H9 (cell line): ENCODE measurements around the gene NTN3. TPM values are rescaled to one million over a fixed set of nuclear protein-coding genes. Genes with fewer than 3 reads are reported as not detected.
"Not testable (repeated sequence)": the region's sequence is repeated elsewhere in the genome, so short reads cannot be mapped to it uniquely, and the experiment has no call there.

Experiments used
- DNase-seq: peaks from one replicate; pipeline ENCODE4 v3.0.0-alpha.2; 2017
- H2AFZ ChIP-seq: one replicate; pipeline ENCODE4 v1.6.1; 2013; ENCODE audit warnings: mild to moderate bottlenecking, low read length, control low read depth, moderate library complexity
- H2AK5ac ChIP-seq: 2 replicates; pipeline ENCODE4 v1.6.1; 2013; ENCODE audit warnings: low read length, control low read depth, mixed read lengths; ENCODE audit not compliant: insufficient read length
- H2BK120ac ChIP-seq: one replicate; pipeline ENCODE4 v1.6.1; 2013; ENCODE audit warnings: low read depth, mild to moderate bottlenecking, low read length, control low read depth, inconsistent platforms; ENCODE audit not compliant: poor library complexity, severe bottlenecking
- H2BK12ac ChIP-seq: 2 replicates; pipeline ENCODE4 v1.6.1; 2013; ENCODE audit warnings: low read length, control low read depth, mixed read lengths, low read depth; ENCODE audit not compliant: insufficient read length
- H2BK15ac ChIP-seq: 2 replicates; pipeline ENCODE4 v1.6.1; 2013; ENCODE audit warnings: low read depth, low read length, control low read depth
- H2BK20ac ChIP-seq: one replicate; pipeline ENCODE4 v1.6.1; 2013; ENCODE audit warnings: low read depth, mild to moderate bottlenecking, low read length, control low read depth, inconsistent platforms; ENCODE audit not compliant: poor library complexity, severe bottlenecking
- H2BK5ac ChIP-seq: 2 replicates; pipeline ENCODE4 v1.6.1; 2013; ENCODE audit warnings: low read length, control low read depth, mixed read lengths; ENCODE audit not compliant: insufficient read length
- H3K14ac ChIP-seq: 2 replicates; pipeline ENCODE4 v1.6.1; 2013; ENCODE audit warnings: low read length, control low read depth; ENCODE audit not compliant: insufficient read depth
- H3K18ac ChIP-seq: 2 replicates; pipeline ENCODE4 v1.6.1; 2013; ENCODE audit warnings: low read depth, mild to moderate bottlenecking, mixed read lengths, low read length, control low read depth; ENCODE audit not compliant: insufficient read length
- H3K23ac ChIP-seq: 2 replicates; pipeline ENCODE4 v1.6.1; 2013; ENCODE audit warnings: low read length, control low read depth, mixed read lengths, low read depth; ENCODE audit not compliant: insufficient read length
- H3K23me2 ChIP-seq: 2 replicates; pipeline ENCODE4 v1.6.1; 2013; ENCODE audit warnings: low read depth, mild to moderate bottlenecking, mixed read lengths, low read length, control low read depth; ENCODE audit not compliant: insufficient read length, poor library complexity, severe bottlenecking
- H3K27ac ChIP-seq: 2 replicates; pipeline ENCODE4 v1.5.1; 2013; ENCODE audit warnings: low read length, control low read depth, mixed read lengths, low read depth; ENCODE audit not compliant: insufficient read length
- H3K27me3 ChIP-seq: 2 replicates; pipeline ENCODE4 v1.6.1; 2013; ENCODE audit warnings: low read length, control low read depth, inconsistent platforms; ENCODE audit not compliant: insufficient read depth
- H3K4ac ChIP-seq: 2 replicates; pipeline ENCODE4 v1.6.1; 2013; ENCODE audit warnings: low read depth, mild to moderate bottlenecking, control low read depth, inconsistent platforms, low read length, moderate library complexity
- H3K4me1 ChIP-seq: 2 replicates; pipeline ENCODE4 v1.6.1; 2013; ENCODE audit warnings: low read length, control low read depth, inconsistent platforms; ENCODE audit not compliant: insufficient read depth
- H3K4me2 ChIP-seq: 2 replicates; pipeline ENCODE4 v1.6.1; 2013; ENCODE audit warnings: low read length, control low read depth, mixed read lengths; ENCODE audit not compliant: insufficient read length, insufficient read depth
- H3K56ac ChIP-seq: 2 replicates; pipeline ENCODE4 v1.6.1; 2013; ENCODE audit warnings: low read depth, mild to moderate bottlenecking, mixed read lengths, low read length, control low read depth; ENCODE audit not compliant: insufficient read length
- H3K79me1 ChIP-seq: 2 replicates; pipeline ENCODE4 v1.6.1; 2013; ENCODE audit warnings: low read depth, mild to moderate bottlenecking, moderate library complexity, low read length, control low read depth, inconsistent platforms; ENCODE audit not compliant: insufficient read depth, poor library complexity, severe bottlenecking
- H3K79me2 ChIP-seq: 2 replicates; pipeline ENCODE4 v1.6.1; 2013; ENCODE audit warnings: low read length, control low read depth, inconsistent platforms; ENCODE audit not compliant: insufficient read depth
- H3K9ac ChIP-seq: 2 replicates; pipeline ENCODE4 v1.6.1; 2013; ENCODE audit warnings: low read length, control low read depth, mixed read lengths; ENCODE audit not compliant: insufficient read length; ENCODE audit errors: extremely low read depth
- H3K9me3 ChIP-seq: one replicate; pipeline ENCODE4 v1.6.1; 2013; ENCODE audit warnings: low read depth, low read length, inconsistent platforms; ENCODE audit not compliant: control insufficient read depth
- H3T11ph ChIP-seq: one replicate; pipeline ENCODE4 v1.6.1; 2013; ENCODE audit warnings: mild to moderate bottlenecking, low read length, control low read depth, inconsistent platforms
- H4K20me1 ChIP-seq: one replicate; pipeline ENCODE4 v1.6.1; 2013; ENCODE audit not compliant: control insufficient read depth, insufficient read length, insufficient read depth
- H4K5ac ChIP-seq: 2 replicates; pipeline ENCODE4 v1.6.1; 2013; ENCODE audit warnings: low read depth, mild to moderate bottlenecking, mixed read lengths, low read length, control low read depth; ENCODE audit not compliant: insufficient read length
- H4K8ac ChIP-seq: replicated peaks from 2 replicates; pipeline ENCODE4 v1.6.1; 2013; ENCODE audit warnings: low read length, control low read depth, mixed read lengths, low read depth; ENCODE audit not compliant: insufficient read length
- H4K91ac ChIP-seq: 2 replicates; pipeline ENCODE4 v1.6.1; 2013; ENCODE audit warnings: low read depth, mild to moderate bottlenecking, moderate library complexity, mixed read lengths, low read length, control low read depth; ENCODE audit not compliant: insufficient read length
- H3K27ac Mint-ChIP-seq, 3 experiments: 2 replicates in 2 of 3; 3 replicates in 1 of 3; pipeline ENCODE4 v1.8.0; 2020 to 2021; ENCODE audit warnings: mixed read lengths in 3 of 3, mild to moderate bottlenecking in 1 of 3, moderate library complexity in 1 of 3
- H3K27me3 Mint-ChIP-seq: 2 replicates; pipeline ENCODE4 v1.8.0; 2021; ENCODE audit warnings: low read depth, mild to moderate bottlenecking, moderate library complexity, mixed read lengths
- H3K36me3 Mint-ChIP-seq, 3 experiments: 2 replicates in 2 of 3; 3 replicates in 1 of 3; pipeline ENCODE4 v1.8.0; 2020 to 2021; ENCODE audit warnings: low read depth in 3 of 3, mixed read lengths in 3 of 3; ENCODE audit not compliant: insufficient read depth in 1 of 3
- H3K4me1 Mint-ChIP-seq, 2 experiments: 2 replicates each; pipeline ENCODE4 v1.8.0; 2020; ENCODE audit warnings: mixed read lengths in 2 of 2
- H3K4me3 Mint-ChIP-seq, 2 experiments: 2 replicates in 1 of 2; 3 replicates in 1 of 2; pipeline ENCODE4 v1.8.0; 2020 to 2021; ENCODE audit warnings: mild to moderate bottlenecking in 2 of 2, mixed read lengths in 2 of 2, moderate library complexity in 1 of 2
- H3K9me3 Mint-ChIP-seq, 2 experiments: 2 replicates in 1 of 2; 3 replicates in 1 of 2; pipeline ENCODE4 v1.8.0; 2020; ENCODE audit warnings: mild to moderate bottlenecking in 2 of 2, mixed read lengths in 2 of 2, moderate library complexity in 1 of 2
- WGBS: extraction: QIAGEN DNeasy Blood & Tissue Kit; methylation state at CpG from one replicate; pipeline ENCODE4 v1.1.7; 2013; ENCODE audit warnings: missing lambda C conversion rate, low lambda C conversion rate, mixed read lengths; ENCODE audit not compliant: insufficient read length; ENCODE audit errors: extremely low coverage; 5-methylcytosine and 5-hydroxymethylcytosine counted together
- total RNA-seq: library from RNA; stranded (reverse); gene quantifications from 2 replicates; pipeline ENCODE4 v1.2.1, GENCODE V29; 2021
- TF ChIP-seq, protein P1 (sequence below): fragments of 200-600 bp; sonication (generic); conservative IDR thresholded peaks from 3 replicates; pipeline ENCODE4 v1.8.0; 2021; ENCODE audit warnings: antibody characterized with exemption, mild to moderate bottlenecking

The NTN3 gene
- total RNA-seq, 1 experiment from 2014 or later: 1.3 TPM

DNA sequence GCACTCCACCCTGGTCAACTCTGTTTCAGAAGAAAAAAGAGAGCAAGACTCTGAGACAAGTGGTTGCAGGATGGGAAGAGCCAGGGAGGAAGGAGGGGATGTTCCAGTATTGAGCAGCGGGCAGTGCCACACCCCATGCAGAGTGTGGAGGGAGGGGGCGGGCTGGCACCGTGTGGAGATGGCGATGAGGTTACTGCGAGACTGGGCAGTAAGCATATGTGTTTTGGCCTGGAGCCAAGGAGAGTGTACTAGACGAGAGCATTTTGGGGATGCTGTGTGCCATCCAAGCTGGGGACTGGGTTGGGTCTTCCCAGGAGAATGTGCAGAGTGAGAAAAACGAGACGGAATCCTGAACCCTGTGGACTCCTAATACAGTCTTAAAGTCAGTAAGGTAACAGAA, 7.2 kb downstream of the NTN3 start:
- Histone ChIP-seq H3K14ac (no peak overlapping the region), H2BK120ac (no peak overlapping the region), H3K23ac (no peak overlapping the region), H4K91ac (no peak overlapping the region), H3K56ac (no peak overlapping the region), H3K9ac (no peak overlapping the region), H2BK5ac (no peak overlapping the region), H3K27ac (no peak overlapping the region), H2BK20ac (no peak overlapping the region), H3K4me1 (no peaks in the 10 kb centered on the region), H3K79me1 (no peaks in the 10 kb centered on the region), H3K9me3 (no peaks in the 10 kb centered on the region), H4K20me1 (peaks cover 4% of the 10 kb centered on the region), H2AK5ac (no peak overlapping the region), H2AFZ (no peak overlapping the region), H3K27me3 (peaks cover 1% of the 10 kb centered on the region; the same call in 1 of the 2 replicates), H2BK12ac (no peak overlapping the region), H3K23me2 (peaks cover 6% of the 10 kb centered on the region), H4K8ac (no peak overlapping the region), H3T11ph (no peak overlapping the region), H3K18ac (no peak overlapping the region), H2BK15ac (no peak overlapping the region), H3K4ac (no peak overlapping the region), H3K4me2 (no peak overlapping the region), H3K79me2 (no peaks in the 10 kb centered on the region; the same call in 1 of the 2 replicates), H4K5ac (no peak overlapping the region)
- H3K4me1 Mint-ChIP-seq: peaks cover 6 to 8% of the 10 kb centered on the region in 2 experiments
- DNase-seq: no peak
- no peak overlapping the region for H3K4me3 Mint-ChIP-seq
- no peaks in the 10 kb centered on the region; a peak in 1 of 7 replicates for H3K36me3 Mint-ChIP-seq
- H3K27ac Mint-ChIP-seq: peak overlapping the region in 1 of 3 experiments; percentile 65; a peak in 1 of 7 replicates
- WGBS: no CpG with 5 or more reads among the region's 8 CpGs
- TF ChIP-seq, protein P1, sequence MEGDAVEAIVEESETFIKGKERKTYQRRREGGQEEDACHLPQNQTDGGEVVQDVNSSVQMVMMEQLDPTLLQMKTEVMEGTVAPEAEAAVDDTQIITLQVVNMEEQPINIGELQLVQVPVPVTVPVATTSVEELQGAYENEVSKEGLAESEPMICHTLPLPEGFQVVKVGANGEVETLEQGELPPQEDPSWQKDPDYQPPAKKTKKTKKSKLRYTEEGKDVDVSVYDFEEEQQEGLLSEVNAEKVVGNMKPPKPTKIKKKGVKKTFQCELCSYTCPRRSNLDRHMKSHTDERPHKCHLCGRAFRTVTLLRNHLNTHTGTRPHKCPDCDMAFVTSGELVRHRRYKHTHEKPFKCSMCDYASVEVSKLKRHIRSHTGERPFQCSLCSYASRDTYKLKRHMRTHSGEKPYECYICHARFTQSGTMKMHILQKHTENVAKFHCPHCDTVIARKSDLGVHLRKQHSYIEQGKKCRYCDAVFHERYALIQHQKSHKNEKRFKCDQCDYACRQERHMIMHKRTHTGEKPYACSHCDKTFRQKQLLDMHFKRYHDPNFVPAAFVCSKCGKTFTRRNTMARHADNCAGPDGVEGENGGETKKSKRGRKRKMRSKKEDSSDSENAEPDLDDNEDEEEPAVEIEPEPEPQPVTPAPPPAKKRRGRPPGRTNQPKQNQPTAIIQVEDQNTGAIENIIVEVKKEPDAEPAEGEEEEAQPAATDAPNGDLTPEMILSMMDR: no peak
- H3K27me3 Mint-ChIP-seq: peaks cover 19% of the 10 kb centered on the region
- H3K9me3 Mint-ChIP-seq: no peaks in the 10 kb centered on the region

DNA sequence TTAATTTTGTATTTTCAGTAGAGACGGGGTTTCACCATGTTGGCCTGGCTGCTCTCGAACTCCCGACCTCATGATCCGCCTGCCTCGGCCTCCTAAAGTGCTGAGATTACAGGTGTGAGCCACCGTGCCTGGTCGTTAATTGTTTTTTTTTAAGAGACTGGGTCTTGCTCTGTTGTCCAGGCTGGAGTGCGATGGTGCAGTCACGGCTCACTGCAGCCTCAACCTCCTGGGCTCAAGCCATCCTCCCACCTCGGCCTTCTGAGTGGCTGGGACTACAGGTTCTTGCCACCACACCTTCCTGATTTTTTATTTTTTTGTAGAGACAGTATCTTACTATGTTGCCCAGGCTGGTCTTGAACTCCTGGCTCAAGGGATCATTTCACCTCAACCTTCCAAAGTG, 8.9 kb downstream of the NTN3 start:
- not testable (repeated sequence) for H3K23ac ChIP-seq, H2BK12ac ChIP-seq, H4K91ac ChIP-seq, H3K23me2 ChIP-seq, H3K56ac ChIP-seq, H3K36me3 Mint-ChIP-seq, H2BK5ac ChIP-seq, H2AFZ ChIP-seq, H4K8ac ChIP-seq, H3K79me1 ChIP-seq, H3K27ac ChIP-seq, H3K4me1 ChIP-seq, H2BK20ac ChIP-seq, H3K4me2 ChIP-seq, H3K9ac ChIP-seq, H3K9me3 Mint-ChIP-seq, H3T11ph ChIP-seq, H3K18ac ChIP-seq, H3K27me3 ChIP-seq, H4K20me1 ChIP-seq, H2BK120ac ChIP-seq, H3K79me2 ChIP-seq, H3K14ac ChIP-seq, DNase-seq, H2AK5ac ChIP-seq, H3K4me3 Mint-ChIP-seq, H3K4ac ChIP-seq, H3K9me3 ChIP-seq, H2BK15ac ChIP-seq, H4K5ac ChIP-seq, H3K27ac Mint-ChIP-seq
- peaks cover 7 to 10% of the 10 kb centered on the region in 2 experiments for H3K4me1 Mint-ChIP-seq
- H3K27me3 Mint-ChIP-seq: peaks cover 17% of the 10 kb centered on the region
- no CpG with 5 or more reads among the region's 10 CpGs for WGBS
